Lower lobe of right lung (tissue), 2 donors: Measurements from ENCODE around the gene B3GAT2. TPM values are rescaled to one million over a fixed set of nuclear protein-coding genes. Genes with fewer than 3 reads are reported as not detected.

Source experiments
- ATAC-seq, 2 donors: fragments of 200-7000 bp; cut with Tn5 transposase; one replicate each; pipeline ENCODE4 v1.9.1; 2020 to 2022; ENCODE audit warnings: mild to moderate bottlenecking in 2 of 2, moderate library complexity in 2 of 2
- DNase-seq: peaks from one replicate; pipeline ENCODE4 v3.0.0-alpha.2; 2020
- H3K27ac ChIP-seq: fragments of 200-600 bp; one replicate; pipeline ENCODE4 v1.8.0; 2022
- H3K27me3 ChIP-seq: fragments of 200-600 bp; one replicate; pipeline ENCODE4 v1.8.0; 2022; ENCODE audit warnings: low read depth
- H3K36me3 ChIP-seq: fragments of 200-600 bp; one replicate; pipeline ENCODE4 v1.8.0; 2022; ENCODE audit warnings: mild to moderate bottlenecking
- H3K4me1 ChIP-seq: fragments of 200-600 bp; one replicate; pipeline ENCODE4 v1.8.0; 2022
- H3K4me3 ChIP-seq: fragments of 200-600 bp; one replicate; pipeline ENCODE4 v1.8.0; 2022; ENCODE audit warnings: mild to moderate bottlenecking
- H3K9me3 ChIP-seq: fragments of 200-600 bp; one replicate; pipeline ENCODE4 v1.8.0; 2022
- intact Hi-C: fragments of 100-400 bp; cut with DNase I; formaldehyde crosslinking; loops from one replicate; pipeline ENCODE4 v1.11.0; 2022
- total RNA-seq: library from RNA; stranded (reverse); fragmentation: NEBNext Ultra II Directional; extraction: Animal tissue kit (Norgen Biotek cat#: 25700); gene quantifications from one replicate; pipeline ENCODE4 v1.2.1, GENCODE V29; 2021
- TF ChIP-seq, protein P1 (sequence below): fragments of 200-600 bp; IDR thresholded peaks from one replicate; pipeline ENCODE4 v1.8.0; 2022; ENCODE audit warnings: antibody characterized with exemption, mild to moderate bottlenecking
- donor health status: DM: no; HTN: yes; CAD: no; lungs with severe emphysema.

B3GAT2 gene
- total RNA-seq, 1 donor from 2014 or later: 0.12 TPM

DNA sequence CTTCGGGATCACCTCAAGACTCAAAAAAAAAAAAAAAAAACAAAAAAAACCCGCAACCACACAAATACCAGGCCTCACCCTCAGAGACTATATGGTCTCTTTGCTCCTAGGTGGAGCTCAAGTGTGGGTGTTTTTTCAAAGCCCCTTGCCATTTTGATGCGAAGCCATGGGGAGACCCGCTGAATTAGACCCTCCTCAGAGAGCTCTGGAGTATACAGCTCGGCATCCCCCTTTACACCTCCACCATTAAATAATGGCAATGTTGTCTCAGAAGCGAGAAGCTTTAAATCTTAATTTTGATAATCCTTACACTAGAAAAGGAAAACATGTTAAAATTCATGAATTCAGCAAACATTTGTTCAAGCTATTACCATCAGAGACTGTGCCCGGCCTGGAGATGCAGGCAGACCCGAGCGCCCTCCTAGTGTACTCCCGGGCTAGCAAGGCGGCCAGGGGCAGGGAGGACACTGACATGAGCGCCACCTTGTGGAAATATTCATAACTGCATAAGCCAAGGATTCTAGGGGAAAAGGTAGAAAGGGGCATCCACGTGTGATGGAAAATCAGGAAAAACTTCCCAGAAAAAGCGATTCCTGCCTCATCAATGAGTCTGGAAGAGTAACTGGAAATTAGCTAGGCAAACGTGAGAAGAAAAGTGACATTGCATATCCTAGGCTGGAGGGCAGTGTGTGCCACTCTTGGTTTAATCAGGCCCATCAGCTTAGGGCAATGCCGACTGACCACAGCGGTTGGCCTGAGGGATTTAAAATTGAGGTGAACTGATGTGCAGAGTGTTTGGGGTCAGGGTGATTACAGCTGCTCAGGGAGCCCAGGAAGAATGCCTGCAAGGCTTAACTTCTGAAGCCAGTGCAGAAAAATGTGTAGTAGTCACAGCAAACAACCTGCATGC is 72.5 kb downstream of the B3GAT2 start:
- Histone ChIP-seq H3K4me1 (no peaks in the 10 kb centered on the region), H3K9me3 (no peaks in the 10 kb centered on the region), H3K27ac (no peak overlapping the region), H3K27me3 (peaks cover 9% of the 10 kb centered on the region), H3K4me3 (no peak overlapping the region), H3K36me3 (no peaks in the 10 kb centered on the region)
- peak; percentile 81 to 84 for ATAC-seq
- intact Hi-C loops: loop anchor here (5.0 kb wide), 1 partner anchor 177 kb away; no protein-coding TSS in a partner anchor
- TF ChIP-seq, protein P1, sequence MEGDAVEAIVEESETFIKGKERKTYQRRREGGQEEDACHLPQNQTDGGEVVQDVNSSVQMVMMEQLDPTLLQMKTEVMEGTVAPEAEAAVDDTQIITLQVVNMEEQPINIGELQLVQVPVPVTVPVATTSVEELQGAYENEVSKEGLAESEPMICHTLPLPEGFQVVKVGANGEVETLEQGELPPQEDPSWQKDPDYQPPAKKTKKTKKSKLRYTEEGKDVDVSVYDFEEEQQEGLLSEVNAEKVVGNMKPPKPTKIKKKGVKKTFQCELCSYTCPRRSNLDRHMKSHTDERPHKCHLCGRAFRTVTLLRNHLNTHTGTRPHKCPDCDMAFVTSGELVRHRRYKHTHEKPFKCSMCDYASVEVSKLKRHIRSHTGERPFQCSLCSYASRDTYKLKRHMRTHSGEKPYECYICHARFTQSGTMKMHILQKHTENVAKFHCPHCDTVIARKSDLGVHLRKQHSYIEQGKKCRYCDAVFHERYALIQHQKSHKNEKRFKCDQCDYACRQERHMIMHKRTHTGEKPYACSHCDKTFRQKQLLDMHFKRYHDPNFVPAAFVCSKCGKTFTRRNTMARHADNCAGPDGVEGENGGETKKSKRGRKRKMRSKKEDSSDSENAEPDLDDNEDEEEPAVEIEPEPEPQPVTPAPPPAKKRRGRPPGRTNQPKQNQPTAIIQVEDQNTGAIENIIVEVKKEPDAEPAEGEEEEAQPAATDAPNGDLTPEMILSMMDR: peak; percentile 94
- DNase-seq: peak; percentile 55

DNA sequence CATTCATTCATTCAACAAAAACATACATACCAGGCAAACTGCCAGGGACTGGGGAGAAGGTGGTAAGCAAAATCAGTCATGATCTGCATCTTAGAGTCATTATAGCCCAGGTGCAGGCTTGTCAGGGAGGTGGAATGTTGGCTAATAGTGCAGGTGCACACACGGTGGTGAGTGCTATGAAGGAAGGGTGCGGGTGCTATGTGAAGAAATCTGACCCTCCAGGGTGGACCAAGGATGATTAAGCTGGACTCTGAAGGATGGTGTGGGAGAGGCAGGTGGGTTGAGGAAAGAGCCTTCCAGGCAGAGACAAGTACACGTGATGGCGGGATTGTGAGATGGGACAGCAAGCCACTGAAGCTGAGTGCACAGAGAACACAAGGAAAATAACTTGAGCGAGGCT is 77.4 kb downstream of the B3GAT2 start:
- H3K36me3 ChIP-seq: no peaks in the 10 kb centered on the region
- H3K9me3 ChIP-seq: no peaks in the 10 kb centered on the region
- intact Hi-C loops: no loop called here
- no peak overlapping the region for H3K27ac ChIP-seq
- peaks cover 5% of the 10 kb centered on the region for H3K27me3 ChIP-seq
- TF ChIP-seq, protein P1: no peak
- H3K4me1 ChIP-seq: no peaks in the 10 kb centered on the region
- DNase-seq (no peak), ATAC-seq (no peak)
- H3K4me3 ChIP-seq: no peak overlapping the region

DNA sequence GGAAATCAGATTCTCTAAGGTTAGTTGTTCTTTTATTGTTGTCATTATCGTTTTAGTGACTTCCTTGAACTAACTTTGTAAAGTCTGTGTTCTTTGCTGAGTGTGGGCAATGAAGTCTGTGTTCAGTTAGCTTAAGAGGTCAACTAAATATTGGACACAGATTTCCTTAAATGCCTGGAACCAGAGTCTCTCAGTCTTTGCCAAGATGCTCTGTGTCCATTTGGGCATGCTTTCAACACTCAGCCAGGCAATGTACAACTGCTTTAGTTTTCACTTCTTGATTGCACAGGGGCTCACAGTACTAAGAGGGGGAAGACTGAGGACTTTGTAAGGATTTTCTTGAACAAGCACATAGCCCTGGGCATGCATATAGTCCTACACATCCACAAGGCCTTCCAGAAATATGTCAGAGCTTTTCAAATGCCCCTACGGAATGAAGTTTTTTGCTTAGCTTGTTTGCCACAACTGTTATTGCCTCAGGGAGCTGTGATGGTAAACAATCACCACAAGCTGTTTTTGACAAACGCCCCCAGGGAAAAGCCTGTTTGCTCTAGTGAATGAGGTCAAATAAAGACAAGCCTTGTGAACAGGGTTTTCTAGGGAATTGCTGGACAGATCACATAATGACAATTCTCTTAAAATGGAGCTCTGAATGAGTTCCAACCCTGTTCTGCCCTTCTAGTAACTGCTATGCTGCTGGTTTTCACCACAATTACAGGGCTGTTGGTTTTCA is 82.5 kb downstream of the B3GAT2 start:
- Histone ChIP-seq H3K9me3 (peaks cover 19% of the 10 kb centered on the region), H3K36me3 (no peaks in the 10 kb centered on the region), H3K4me1 (no peaks in the 10 kb centered on the region), H3K27ac (no peak overlapping the region), H3K4me3 (no peak overlapping the region), H3K27me3 (no peaks in the 10 kb centered on the region)
- TF ChIP-seq, protein P1: no peak
- no peak for DNase-seq
- intact Hi-C loops: no loop called here
- ATAC-seq: no peak

DNA sequence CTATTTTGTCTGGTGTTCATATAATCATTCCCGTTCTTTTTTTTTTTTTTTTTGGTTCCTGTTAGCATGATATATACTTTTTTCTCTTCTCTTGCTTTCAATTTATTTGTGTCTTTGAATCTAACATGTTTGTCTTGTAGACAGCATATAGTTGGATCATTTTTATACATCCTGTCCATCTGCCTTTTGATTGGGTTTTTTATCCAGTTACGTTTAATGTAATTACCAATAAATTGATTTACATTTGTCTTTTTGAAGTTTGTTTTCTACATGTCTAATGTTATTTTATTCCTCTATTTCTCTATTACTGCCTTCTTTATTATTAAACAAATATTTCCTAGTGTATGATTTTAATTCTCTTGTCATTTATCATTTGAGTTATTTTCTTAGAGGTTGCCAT is 84.4 kb downstream of the B3GAT2 start:
- intact Hi-C loops: no loop called here
- no peak for DNase-seq
- Histone ChIP-seq H3K4me3 (no peak overlapping the region), H3K27me3 (no peaks in the 10 kb centered on the region), H3K9me3 (peaks cover 19% of the 10 kb centered on the region), H3K4me1 (no peaks in the 10 kb centered on the region), H3K27ac (no peak overlapping the region), H3K36me3 (no peaks in the 10 kb centered on the region)
- ATAC-seq: no peak
- TF ChIP-seq, protein P1: no peak

DNA sequence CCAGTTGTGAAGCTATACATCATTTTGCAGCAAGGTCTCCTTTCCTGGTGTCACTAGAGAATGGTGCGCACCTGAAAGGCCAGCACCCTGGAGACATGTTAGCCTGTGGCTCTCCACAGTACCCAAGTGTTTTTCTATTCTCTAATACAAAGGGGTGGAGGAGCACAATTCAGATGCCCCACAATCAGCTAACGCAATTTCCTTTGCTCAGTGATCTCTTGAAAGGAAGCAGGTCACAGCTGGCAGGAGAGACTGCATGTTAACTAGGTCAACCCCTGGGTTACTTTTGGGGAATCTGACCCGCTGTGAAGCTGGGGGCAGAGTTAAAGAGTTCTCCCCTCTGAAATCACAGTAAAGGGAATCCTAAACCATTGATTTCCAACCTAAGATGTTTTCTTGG is 92.5 kb downstream of the B3GAT2 start:
- DNase-seq (no peak), ATAC-seq (no peak)
- peaks cover 26% of the 10 kb centered on the region for H3K36me3 ChIP-seq
- no peaks in the 10 kb centered on the region for H3K27me3 ChIP-seq
- H3K4me3 ChIP-seq: no peak overlapping the region
- H3K27ac ChIP-seq: no peak overlapping the region
- H3K9me3 ChIP-seq: no peaks in the 10 kb centered on the region
- intact Hi-C loops: no loop called here
- TF ChIP-seq, protein P1: no peak
- no peaks in the 10 kb centered on the region for H3K4me1 ChIP-seq
